ENCODE results near the gene KIF25.

- TF ChIP-seq CTCF (IDR thresholded peaks at IDR 0.05) (no peak), POLR2A (IDR thresholded peaks at IDR 0.05) (no peak)
Measured at GRCh38 chr6:167988154-167988495, 9.3 kb upstream of the KIF25 start.

All from ovary (tissue), 3 donors.